ENCODE data around the gene DCLRE1C.
"Not testable (repeated sequence)": the region's sequence is repeated elsewhere in the genome, so short reads cannot be mapped to it uniquely, and the experiment has no call there.

DNA sequence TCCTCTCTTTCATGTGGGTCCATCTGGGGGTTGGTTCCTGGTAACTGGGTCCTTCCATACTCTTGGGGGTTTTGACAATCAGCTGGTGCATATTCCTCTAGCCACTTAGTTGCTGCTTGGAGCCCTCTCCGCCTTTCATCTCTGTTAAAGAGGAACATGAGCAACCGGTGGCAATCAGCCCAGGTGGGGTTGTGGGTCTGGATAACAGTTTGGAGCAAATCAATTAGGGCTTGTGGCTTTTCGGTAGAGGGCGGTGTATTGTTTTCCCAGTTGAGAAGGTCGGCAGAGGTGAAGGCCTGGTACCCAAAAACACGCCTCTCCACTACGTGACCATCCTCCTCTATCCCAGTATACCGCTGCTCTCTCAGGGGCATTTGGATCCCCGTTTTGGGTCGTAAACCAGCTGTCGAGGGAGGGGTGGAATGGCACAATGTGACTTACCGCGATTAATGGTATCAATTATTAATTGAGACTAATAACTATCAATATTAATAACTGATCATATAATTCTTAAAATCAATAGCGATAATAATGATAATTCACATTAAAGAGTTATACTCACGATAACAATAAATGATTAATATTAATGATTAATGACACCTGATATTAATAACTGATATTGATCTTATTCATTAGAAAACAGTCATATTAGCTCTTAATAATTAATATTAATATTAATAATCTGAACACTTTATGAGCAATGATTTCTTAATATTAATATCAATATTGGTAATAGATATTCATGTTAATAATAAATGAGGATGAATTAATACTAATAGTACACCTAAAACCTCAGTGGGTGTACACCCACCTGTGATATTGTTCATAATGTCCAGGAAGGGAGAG is 20.5 kb upstream of the DCLRE1C start:
- TF ChIP-seq CTCF, POLR2A (IDR thresholded peaks at IDR 0.05): not testable (repeated sequence)
